ENCODE measurements around the gene CDC42BPG. TPM values are rescaled to one million over a fixed set of nuclear protein-coding genes. Genes with fewer than 3 reads are reported as not detected.

Gene CDC42BPG
- total and polyA plus RNA-seq, 10 of the 15 experiments (the other 5 are each of a cell fraction or from before 2014, with no cell fraction given) = 0.02 to 1.3 (median 0.09) TPM; not detected in 1

DNA sequence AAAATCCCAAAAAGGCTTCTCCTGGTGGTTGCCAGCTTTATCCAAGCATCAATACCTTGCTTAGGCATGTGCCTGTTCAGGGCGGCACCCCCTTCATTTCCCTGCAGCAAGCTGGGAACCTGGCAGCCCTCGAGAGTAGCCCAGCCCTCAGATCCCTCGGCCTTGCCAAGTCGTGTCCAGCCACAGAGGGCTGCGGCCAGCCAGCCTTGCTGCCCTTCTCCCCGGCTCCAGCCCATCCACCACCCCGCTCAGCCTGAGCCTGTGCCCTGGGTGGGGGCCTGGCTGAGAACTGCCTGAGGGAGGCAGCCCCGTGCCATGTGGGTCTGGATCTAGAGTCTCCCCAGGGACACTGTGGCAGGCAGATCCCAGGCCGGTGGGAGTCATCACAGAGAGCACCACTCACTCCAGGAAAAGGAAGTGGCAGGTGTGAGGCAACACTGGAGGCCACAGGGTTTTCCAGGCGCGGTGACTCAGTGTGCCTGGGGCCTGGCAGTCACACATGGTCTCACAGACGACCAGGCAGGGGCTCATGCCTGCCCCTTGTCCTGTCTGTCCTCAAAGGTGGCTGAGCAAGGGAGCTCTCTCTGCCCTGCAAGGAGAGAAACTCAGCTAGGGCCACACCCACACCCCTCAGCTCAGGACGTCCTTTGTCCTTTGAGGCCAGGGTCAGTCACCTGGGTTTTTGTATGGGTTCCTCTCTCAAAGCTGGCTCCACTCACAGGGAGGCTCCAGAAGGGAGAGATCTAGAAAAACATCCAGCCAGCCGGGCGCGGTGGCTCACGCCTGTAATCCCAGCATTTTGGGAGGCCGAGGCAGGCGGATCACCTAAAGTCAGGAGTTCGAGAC, 12.2 kb upstream of the CDC42BPG start (continued):
- TF ChIP-seq ZNF274 (IDR thresholded peaks at IDR 0.05; ENCODE audit: insufficient read depth, insufficient read length) = no peak
- no peak for TF ChIP-seq NKRF (conservative IDR thresholded peaks at IDR 0.05)
- TF ChIP-seq, protein P1, sequence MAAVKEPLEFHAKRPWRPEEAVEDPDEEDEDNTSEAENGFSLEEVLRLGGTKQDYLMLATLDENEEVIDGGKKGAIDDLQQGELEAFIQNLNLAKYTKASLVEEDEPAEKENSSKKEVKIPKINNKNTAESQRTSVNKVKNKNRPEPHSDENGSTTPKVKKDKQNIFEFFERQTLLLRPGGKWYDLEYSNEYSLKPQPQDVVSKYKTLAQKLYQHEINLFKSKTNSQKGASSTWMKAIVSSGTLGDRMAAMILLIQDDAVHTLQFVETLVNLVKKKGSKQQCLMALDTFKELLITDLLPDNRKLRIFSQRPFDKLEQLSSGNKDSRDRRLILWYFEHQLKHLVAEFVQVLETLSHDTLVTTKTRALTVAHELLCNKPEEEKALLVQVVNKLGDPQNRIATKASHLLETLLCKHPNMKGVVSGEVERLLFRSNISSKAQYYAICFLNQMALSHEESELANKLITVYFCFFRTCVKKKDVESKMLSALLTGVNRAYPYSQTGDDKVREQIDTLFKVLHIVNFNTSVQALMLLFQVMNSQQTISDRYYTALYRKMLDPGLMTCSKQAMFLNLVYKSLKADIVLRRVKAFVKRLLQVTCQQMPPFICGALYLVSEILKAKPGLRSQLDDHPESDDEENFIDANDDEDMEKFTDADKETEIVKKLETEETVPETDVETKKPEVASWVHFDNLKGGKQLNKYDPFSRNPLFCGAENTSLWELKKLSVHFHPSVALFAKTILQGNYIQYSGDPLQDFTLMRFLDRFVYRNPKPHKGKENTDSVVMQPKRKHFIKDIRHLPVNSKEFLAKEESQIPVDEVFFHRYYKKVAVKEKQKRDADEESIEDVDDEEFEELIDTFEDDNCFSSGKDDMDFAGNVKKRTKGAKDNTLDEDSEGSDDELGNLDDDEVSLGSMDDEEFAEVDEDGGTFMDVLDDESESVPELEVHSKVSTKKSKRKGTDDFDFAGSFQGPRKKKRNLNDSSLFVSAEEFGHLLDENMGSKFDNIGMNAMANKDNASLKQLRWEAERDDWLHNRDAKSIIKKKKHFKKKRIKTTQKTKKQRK (IDR thresholded peaks at IDR 0.05; ENCODE audit: low read depth, low read length) = no peak
- peak; percentile 87 for TF ChIP-seq MEF2B (IDR thresholded peaks at IDR 0.05; ENCODE audit: partially characterized antibody, poor library complexity, severe bottlenecking)
- TF ChIP-seq, protein P2, sequence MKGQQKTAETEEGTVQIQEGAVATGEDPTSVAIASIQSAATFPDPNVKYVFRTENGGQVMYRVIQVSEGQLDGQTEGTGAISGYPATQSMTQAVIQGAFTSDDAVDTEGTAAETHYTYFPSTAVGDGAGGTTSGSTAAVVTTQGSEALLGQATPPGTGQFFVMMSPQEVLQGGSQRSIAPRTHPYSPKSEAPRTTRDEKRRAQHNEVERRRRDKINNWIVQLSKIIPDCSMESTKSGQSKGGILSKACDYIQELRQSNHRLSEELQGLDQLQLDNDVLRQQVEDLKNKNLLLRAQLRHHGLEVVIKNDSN (IDR thresholded peaks at IDR 0.05; ENCODE audit: borderline replicate concordance, extremely low read length, insufficient read depth, low read depth, low read length) = no peak
- peak; percentile 85 for TF ChIP-seq IKZF1 (conservative IDR thresholded peaks at IDR 0.05)
- TF ChIP-seq MTA2 (IDR thresholded peaks at IDR 0.05; ENCODE audit: low read depth) = no peak
- no peak for TF ChIP-seq MYB (IDR thresholded peaks at IDR 0.05; ENCODE audit: borderline replicate concordance, low read depth, low read length)
- TF ChIP-seq KLF5 (IDR thresholded peaks at IDR 0.05; ENCODE audit: partially characterized antibody) = no peak
- TF ChIP-seq ELK1 (IDR thresholded peaks at IDR 0.05; ENCODE audit: low read depth, low read length) = no peak
- TF ChIP-seq NBN (IDR thresholded peaks at IDR 0.05) = no peak
- TF ChIP-seq MTA3 (IDR thresholded peaks at IDR 0.05; ENCODE audit: borderline replicate concordance, low read length) = no peak
- TF ChIP-seq SREBF1 (IDR thresholded peaks at IDR 0.05; ENCODE audit: low read length) = no peak
- TF ChIP-seq SUPT20H (IDR thresholded peaks at IDR 0.05; ENCODE audit: borderline replicate concordance, control insufficient read depth, low read depth, low read length) = no peak
- TF ChIP-seq RBBP5 (conservative IDR thresholded peaks at IDR 0.05) = no peak
- TF ChIP-seq MXI1 (IDR thresholded peaks at IDR 0.05; ENCODE audit: low read depth, low read length) = no peak
- TF ChIP-seq ATF7 (IDR thresholded peaks at IDR 0.05; ENCODE audit: low read depth) = no peak
- peak; percentile 76 for TF ChIP-seq IRF4 (IDR thresholded peaks at IDR 0.05; ENCODE audit: low read depth, low read length)
- no peak for TF ChIP-seq SIX5 (IDR thresholded peaks at IDR 0.05; ENCODE audit: low read depth, low read length, severe bottlenecking)
- TF ChIP-seq NFIC (IDR thresholded peaks at IDR 0.05; ENCODE audit: low read depth, low read length) = no peak
- TF ChIP-seq RCOR1 (conservative IDR thresholded peaks at IDR 0.05; ENCODE audit: low read depth, low read length) = no peak
- peak; percentile 34; the same call in 1 of the 2 replicates for TF ChIP-seq NR2F1 (conservative IDR thresholded peaks at IDR 0.05)
- TF ChIP-seq POLR2A (IDR thresholded peaks at IDR 0.05; ENCODE audit: low read depth, low read length) = peak; percentile 45; the same call in 1 of the 2 replicates
- no peak for TF ChIP-seq CBX3 (IDR thresholded peaks at IDR 0.05; ENCODE audit: borderline replicate concordance, low read depth)
